OCI-LY3 (cell line): ENCODE data around the gene MED15.
"Not testable (repeated sequence)": the region's sequence is repeated elsewhere in the genome, so short reads cannot be mapped to it uniquely, and the experiment has no call there.

Experiments used
- H2AFZ ChIP-seq: fragments of 200-600, 300-600 bp; shearing (Covaris generic); 2 replicates; pipeline ENCODE4 v1.6.0; 2014; ENCODE audit warnings: antibody characterized with exemption, low read depth, low read length
- H3K27ac ChIP-seq: fragments of 200-600, 300-600 bp; sonication (generic); 2 replicates; pipeline ENCODE4 v1.5.1; 2014; ENCODE audit warnings: mild to moderate bottlenecking, low read length, moderate library complexity, mixed read lengths
- H3K27me3 ChIP-seq: fragments of 200-600, 300-600 bp; sonication (generic); 2 replicates; pipeline ENCODE4 v1.6.1; 2014; ENCODE audit warnings: low read depth, low read length, mixed read lengths
- H3K36me3 ChIP-seq: fragments of 200-600, 300-600 bp; sonication (generic); replicated peaks from 2 replicates; pipeline ENCODE3; 2014; ENCODE audit warnings: low read depth, low read length, mixed read lengths
- H3K4me1 ChIP-seq: fragments of 300-600, 200-600 bp; sonication (generic); 2 replicates; pipeline ENCODE4 v1.6.1; 2014; ENCODE audit warnings: low read length, mixed read lengths
- H3K4me2 ChIP-seq: fragments of 200-600, 300-600 bp; sonication (generic); 2 replicates; pipeline ENCODE4 v1.6.1; 2014; ENCODE audit warnings: low read length, mixed read lengths
- H3K4me3 ChIP-seq: fragments of 300-600, 200-600 bp; sonication (generic); 2 replicates; pipeline ENCODE4 v1.5.1; 2014; ENCODE audit warnings: antibody characterized with exemption, mild to moderate bottlenecking, low read length, moderate library complexity
- H3K79me2 ChIP-seq: fragments of 300-600, 200-600 bp; shearing (Covaris generic); 2 replicates; pipeline ENCODE4 v1.6.1; 2014; ENCODE audit warnings: mild to moderate bottlenecking, low read length, mixed read lengths
- H3K9ac ChIP-seq: fragments of 300-600, 200-600 bp; shearing (Covaris generic); 2 replicates; pipeline ENCODE4 v1.6.0; 2014; ENCODE audit warnings: mild to moderate bottlenecking, low read length, moderate library complexity
- H3K9me3 ChIP-seq: fragments of 200-600, 300-600 bp; shearing (Covaris generic); 2 replicates; pipeline ENCODE4 v1.6.1; 2014; ENCODE audit warnings: low read length, mixed read lengths; ENCODE audit not compliant: insufficient read depth
- H4K20me1 ChIP-seq: fragments of 200-600, 300-600 bp; sonication (generic); 2 replicates; pipeline ENCODE4 v1.6.1; 2016; ENCODE audit warnings: low read length, mixed read lengths; ENCODE audit not compliant: insufficient read depth
- EZH2phosphoT487 ChIP-seq: fragments of 200-600 bp; shearing (Covaris generic); IDR thresholded peaks from 2 replicates; pipeline ENCODE4 v1.6.1; 2018; ENCODE audit warnings: antibody characterized with exemption, mixed run types, low read depth
- TF ChIP-seq, protein P1 (sequence below): fragments of 200-600, 300-600 bp; sonication (generic); IDR thresholded peaks from 2 replicates; pipeline ENCODE4 v1.5.1; 2014; ENCODE audit warnings: antibody characterized with exemption, low read length, low read depth

The MED15 gene

DNA sequence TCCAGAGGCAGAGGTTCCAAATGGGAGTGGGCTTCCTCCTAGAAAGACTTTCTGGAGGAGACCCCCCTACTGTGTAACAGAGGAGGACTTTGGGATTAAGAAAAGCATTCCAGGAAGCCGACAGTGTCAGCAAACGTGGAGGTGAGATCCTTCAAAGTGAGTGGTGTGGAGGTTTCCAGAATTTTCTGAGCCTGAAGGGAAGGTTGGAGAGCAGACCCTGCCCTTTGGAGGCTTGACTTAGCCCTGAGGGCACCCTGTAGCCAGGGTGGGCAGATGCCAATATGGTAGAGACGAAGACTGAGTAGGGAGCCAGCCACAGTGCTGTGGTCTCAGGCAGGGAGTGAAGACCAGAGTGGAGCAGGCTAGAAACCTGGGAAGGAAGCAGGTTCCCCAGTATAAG, 10.0 kb upstream of the MED15 start:
- H3K4me3 ChIP-seq = no peak overlapping the region
- H4K20me1 ChIP-seq = peaks cover 12% of the 10 kb centered on the region
- TF ChIP-seq, protein P1, sequence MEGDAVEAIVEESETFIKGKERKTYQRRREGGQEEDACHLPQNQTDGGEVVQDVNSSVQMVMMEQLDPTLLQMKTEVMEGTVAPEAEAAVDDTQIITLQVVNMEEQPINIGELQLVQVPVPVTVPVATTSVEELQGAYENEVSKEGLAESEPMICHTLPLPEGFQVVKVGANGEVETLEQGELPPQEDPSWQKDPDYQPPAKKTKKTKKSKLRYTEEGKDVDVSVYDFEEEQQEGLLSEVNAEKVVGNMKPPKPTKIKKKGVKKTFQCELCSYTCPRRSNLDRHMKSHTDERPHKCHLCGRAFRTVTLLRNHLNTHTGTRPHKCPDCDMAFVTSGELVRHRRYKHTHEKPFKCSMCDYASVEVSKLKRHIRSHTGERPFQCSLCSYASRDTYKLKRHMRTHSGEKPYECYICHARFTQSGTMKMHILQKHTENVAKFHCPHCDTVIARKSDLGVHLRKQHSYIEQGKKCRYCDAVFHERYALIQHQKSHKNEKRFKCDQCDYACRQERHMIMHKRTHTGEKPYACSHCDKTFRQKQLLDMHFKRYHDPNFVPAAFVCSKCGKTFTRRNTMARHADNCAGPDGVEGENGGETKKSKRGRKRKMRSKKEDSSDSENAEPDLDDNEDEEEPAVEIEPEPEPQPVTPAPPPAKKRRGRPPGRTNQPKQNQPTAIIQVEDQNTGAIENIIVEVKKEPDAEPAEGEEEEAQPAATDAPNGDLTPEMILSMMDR = no peak
- TF ChIP-seq EZH2phosphoT487 = no peak
- no peaks in the 10 kb centered on the region for H3K27me3 ChIP-seq
- no peaks in the 10 kb centered on the region for H3K36me3 ChIP-seq
- H3K9ac ChIP-seq = no peak overlapping the region
- H3K9me3 ChIP-seq = no peaks in the 10 kb centered on the region
- H3K4me1 ChIP-seq = peaks cover 9% of the 10 kb centered on the region; the same call in 1 of the 2 replicates
- H3K4me2 ChIP-seq = no peak overlapping the region
- H3K79me2 ChIP-seq = peaks cover 29% of the 10 kb centered on the region
- H2AFZ ChIP-seq = no peak overlapping the region
- no peak overlapping the region for H3K27ac ChIP-seq

DNA sequence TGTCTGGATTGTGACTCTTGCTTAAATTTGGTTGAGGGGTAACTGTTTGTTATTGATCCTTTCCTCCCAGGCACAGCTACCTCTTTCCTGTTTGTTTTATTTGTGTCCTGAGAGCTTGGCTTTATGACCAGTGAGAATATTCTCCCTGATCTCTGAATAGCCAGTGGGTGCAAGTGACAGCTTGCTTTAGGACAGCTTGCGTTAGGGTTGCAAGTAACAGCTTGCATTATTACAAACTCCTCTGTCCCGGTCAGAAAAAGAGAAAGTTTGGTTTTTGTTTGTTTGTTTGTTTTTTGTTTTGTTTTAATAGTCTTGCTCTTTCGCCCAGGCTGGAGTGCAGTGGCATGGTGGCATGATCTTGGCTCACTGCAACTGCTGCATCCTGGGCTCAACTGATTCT, 8.5 kb upstream of the MED15 start:
- no peak overlapping the region for H3K4me2 ChIP-seq
- H3K9me3 ChIP-seq = no peaks in the 10 kb centered on the region
- H3K27me3 ChIP-seq = no peaks in the 10 kb centered on the region
- peaks cover 14% of the 10 kb centered on the region for H3K79me2 ChIP-seq
- no peak overlapping the region for H3K27ac ChIP-seq
- no peaks in the 10 kb centered on the region for H3K36me3 ChIP-seq
- H3K4me3 ChIP-seq = no peak overlapping the region
- H3K4me1 ChIP-seq = peaks cover 8% of the 10 kb centered on the region; the same call in 1 of the 2 replicates
- no peak overlapping the region for H3K9ac ChIP-seq
- no peak for TF ChIP-seq EZH2phosphoT487
- TF ChIP-seq, protein P1 = no peak
- H4K20me1 ChIP-seq = 0 out of 2 replicates have a peak, but pooled peaks cover 2% of the 10 kb centered on the region
- no peak overlapping the region for H2AFZ ChIP-seq

- H3K79me2 ChIP-seq = peaks cover 6% of the 10 kb centered on the region
- no peak overlapping the region for H2AFZ ChIP-seq
- TF ChIP-seq, protein P1 = no peak
- no peak for TF ChIP-seq EZH2phosphoT487
- no peak overlapping the region for H3K4me2 ChIP-seq
- H4K20me1 ChIP-seq = no peaks in the 10 kb centered on the region
- no peak overlapping the region for H3K9ac ChIP-seq
- H3K36me3 ChIP-seq = no peaks in the 10 kb centered on the region
- no peaks in the 10 kb centered on the region for H3K27me3 ChIP-seq
- no peaks in the 10 kb centered on the region for H3K9me3 ChIP-seq
- H3K4me1 ChIP-seq = no peaks in the 10 kb centered on the region
- H3K27ac ChIP-seq = no peak overlapping the region
- H3K4me3 ChIP-seq = no peak overlapping the region
Observed at GRCh38 chr22:20499769-20500168, 7.6 kb upstream of the MED15 start.

DNA sequence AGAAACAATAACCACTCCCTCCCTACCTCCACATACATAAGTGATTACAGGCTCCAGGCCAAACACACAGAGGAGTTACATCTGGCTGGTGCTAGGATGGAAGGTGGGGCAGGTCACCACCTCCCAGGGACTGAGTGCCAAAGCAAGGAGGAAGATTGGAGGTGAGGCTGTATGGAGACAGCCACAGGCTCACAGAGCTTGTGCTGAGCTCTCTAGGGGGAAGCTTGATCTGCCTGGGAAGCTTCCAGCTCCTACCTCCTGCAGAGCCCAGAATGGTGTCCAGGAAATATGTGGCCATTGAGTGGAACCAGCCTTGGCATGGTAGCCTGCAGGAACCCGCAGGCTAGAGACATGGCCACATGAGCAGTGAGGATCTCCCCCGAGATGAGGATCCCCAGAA, 3.6 kb upstream of the MED15 start:
- TF ChIP-seq, protein P1 = no peak
- no peak for TF ChIP-seq EZH2phosphoT487
- Histone ChIP-seq H3K27ac (no peak overlapping the region), H3K9me3 (no peaks in the 10 kb centered on the region), H2AFZ (no peak overlapping the region), H3K4me3 (no peak overlapping the region), H3K36me3 (no peaks in the 10 kb centered on the region), H3K27me3 (no peaks in the 10 kb centered on the region), H4K20me1 (peaks cover 3% of the 10 kb centered on the region), H3K4me2 (no peak overlapping the region), H3K9ac (no peak overlapping the region), H3K4me1 (peaks cover 7% of the 10 kb centered on the region), H3K79me2 (peaks cover 15% of the 10 kb centered on the region)

- H3K27ac ChIP-seq, H3K9ac ChIP-seq, H3K36me3 ChIP-seq, H3K9me3 ChIP-seq, H3K4me2 ChIP-seq, H2AFZ ChIP-seq, H3K27me3 ChIP-seq, H4K20me1 ChIP-seq, H3K4me3 ChIP-seq: not testable (repeated sequence)
- peaks cover 13% of the 10 kb centered on the region for H3K4me1 ChIP-seq
- peaks cover 21% of the 10 kb centered on the region for H3K79me2 ChIP-seq
Observed at GRCh38 chr22:20504293-20504922, 3.0 kb upstream of the MED15 start.
